Body of pancreas (tissue), 4 donors: Measurements from ENCODE around the gene ZSWIM6.

Experiments used
- POLR2A ChIP-seq, 3 donors: fragments of 450-650 bp; IDR thresholded peaks; one replicate each; pipeline ENCODE4 v1.6.1; 2016; ENCODE audit warnings: antibody characterized with exemption in 3 of 3, mild to moderate bottlenecking in 2 of 3
- TF ChIP-seq, protein P1 (sequence below), 7 experiments: fragments of 450-650 bp in 4 of 7; fragments of 200-600 bp in 3 of 7; sonication (generic) in 3 of 7; IDR thresholded peaks; one replicate each; pipeline ENCODE4 v1.5.1; 2016 to 2019; ENCODE audit warnings: antibody characterized with exemption in 7 of 7

DNA sequence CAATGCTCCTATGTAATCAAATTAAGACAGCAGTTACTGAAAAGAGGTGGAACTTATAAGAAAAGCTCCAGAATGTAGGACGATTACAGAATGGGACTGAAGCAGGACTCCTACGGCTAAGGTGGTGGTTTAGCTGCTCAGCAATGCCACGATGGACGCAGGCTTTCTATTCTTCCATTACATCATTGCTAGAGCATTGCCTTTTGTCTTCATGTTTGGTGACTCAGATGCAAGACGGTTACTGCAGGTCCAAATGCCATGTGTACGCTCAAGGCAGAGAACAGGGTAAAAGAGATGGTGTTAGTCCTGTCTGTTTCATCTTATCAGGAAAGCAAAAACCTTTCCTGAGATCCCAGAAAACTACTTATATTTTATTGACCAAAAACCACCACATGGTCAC is 255.1 kb downstream of the ZSWIM6 start:
- TF ChIP-seq, protein P1, sequence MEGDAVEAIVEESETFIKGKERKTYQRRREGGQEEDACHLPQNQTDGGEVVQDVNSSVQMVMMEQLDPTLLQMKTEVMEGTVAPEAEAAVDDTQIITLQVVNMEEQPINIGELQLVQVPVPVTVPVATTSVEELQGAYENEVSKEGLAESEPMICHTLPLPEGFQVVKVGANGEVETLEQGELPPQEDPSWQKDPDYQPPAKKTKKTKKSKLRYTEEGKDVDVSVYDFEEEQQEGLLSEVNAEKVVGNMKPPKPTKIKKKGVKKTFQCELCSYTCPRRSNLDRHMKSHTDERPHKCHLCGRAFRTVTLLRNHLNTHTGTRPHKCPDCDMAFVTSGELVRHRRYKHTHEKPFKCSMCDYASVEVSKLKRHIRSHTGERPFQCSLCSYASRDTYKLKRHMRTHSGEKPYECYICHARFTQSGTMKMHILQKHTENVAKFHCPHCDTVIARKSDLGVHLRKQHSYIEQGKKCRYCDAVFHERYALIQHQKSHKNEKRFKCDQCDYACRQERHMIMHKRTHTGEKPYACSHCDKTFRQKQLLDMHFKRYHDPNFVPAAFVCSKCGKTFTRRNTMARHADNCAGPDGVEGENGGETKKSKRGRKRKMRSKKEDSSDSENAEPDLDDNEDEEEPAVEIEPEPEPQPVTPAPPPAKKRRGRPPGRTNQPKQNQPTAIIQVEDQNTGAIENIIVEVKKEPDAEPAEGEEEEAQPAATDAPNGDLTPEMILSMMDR (IDR thresholded peaks at IDR 0.05), result no peak
- TF ChIP-seq POLR2A (IDR thresholded peaks at IDR 0.05), result no peak
